Fibroblast of peridontal ligament (primary cell): ENCODE results near the gene PHF14.
A peak's percentile ranks its signal among the peaks of the same experiment; 100 is the strongest.
"Not testable (repeated sequence)": the region's sequence is repeated elsewhere in the genome, so short reads cannot be mapped to it uniquely, and the experiment has no call there.

Experiments used
- DNase-seq: peaks from one replicate; pipeline ENCODE4 v3.0.0-alpha.2; 2010; ENCODE audit errors: extremely low read depth

The PHF14 gene

GRCh38 chr7:10973061-10973941 lies at the start of gene PHF14:
PHF14 (plus strand) TSS chr7:10973872; CDS start chr7:10974324, 452 bp downstream.
- DNase-seq, result peak; percentile 96

GRCh38 chr7:10924370-10924769 lies 49.3 kb upstream of the PHF14 start:
- no peak for DNase-seq

GRCh38 chr7:10928203-10928602 lies 45.5 kb upstream of the PHF14 start:
- not testable (repeated sequence) for DNase-seq

GRCh38 chr7:10930551-10930950 lies 43.1 kb upstream of the PHF14 start:
- DNase-seq, result no peak

- DNase-seq, result no peak
Observed at GRCh38 chr7:10931161-10931560, 42.5 kb upstream of the PHF14 start.

- peak; percentile 79 for DNase-seq
Observed at GRCh38 chr7:10934292-10934691, 39.4 kb upstream of the PHF14 start.

GRCh38 chr7:10939237-10939910 lies 34.3 kb upstream of the PHF14 start:
- DNase-seq, result peak; percentile 24

GRCh38 chr7:10939911-10940703 lies 33.6 kb upstream of the PHF14 start:
- peak; percentile 96 for DNase-seq

- no peak for DNase-seq
Observed at GRCh38 chr7:10940704-10941355, 32.8 kb upstream of the PHF14 start.

GRCh38 chr7:10950494-10950893 lies 23.2 kb upstream of the PHF14 start:
- DNase-seq, result no peak

GRCh38 chr7:10950974-10951578 lies 22.6 kb upstream of the PHF14 start:
- not testable (repeated sequence) for DNase-seq

- no peak for DNase-seq
Observed at GRCh38 chr7:10952588-10952987, 21.1 kb upstream of the PHF14 start.

- not testable (repeated sequence) for DNase-seq
Observed at GRCh38 chr7:10953078-10953750, 20.5 kb upstream of the PHF14 start.

GRCh38 chr7:10956528-10956927 lies 17.1 kb upstream of the PHF14 start:
- DNase-seq, result no peak

GRCh38 chr7:10960242-10960641 lies 13.4 kb upstream of the PHF14 start:
- not testable (repeated sequence) for DNase-seq

- DNase-seq, result not testable (repeated sequence)
Observed at GRCh38 chr7:10965016-10965415, 8.7 kb upstream of the PHF14 start.

GRCh38 chr7:10972174-10972573 lies 1.5 kb upstream of the PHF14 start:
- DNase-seq, result no peak

- peak; percentile 40 for DNase-seq
Observed at GRCh38 chr7:10973942-10974911, 555 bp downstream of the PHF14 start.

GRCh38 chr7:10977113-10977512 lies 3.4 kb downstream of the PHF14 start:
- no peak for DNase-seq
